Stimulated activated CD8-positive, alpha-beta memory T cell treated with anti-CD3 and anti-CD28 coated beads, Interleukin-4, amount 100 ng/mL, for 24 hours (primary cell): ENCODE results near the gene ZNF407.

Experiments
- DNase-seq: peaks from one replicate; pipeline ENCODE4 v3.0.0-alpha.2; 2020; ENCODE audit warnings: low read depth

ZNF407 gene

DNA sequence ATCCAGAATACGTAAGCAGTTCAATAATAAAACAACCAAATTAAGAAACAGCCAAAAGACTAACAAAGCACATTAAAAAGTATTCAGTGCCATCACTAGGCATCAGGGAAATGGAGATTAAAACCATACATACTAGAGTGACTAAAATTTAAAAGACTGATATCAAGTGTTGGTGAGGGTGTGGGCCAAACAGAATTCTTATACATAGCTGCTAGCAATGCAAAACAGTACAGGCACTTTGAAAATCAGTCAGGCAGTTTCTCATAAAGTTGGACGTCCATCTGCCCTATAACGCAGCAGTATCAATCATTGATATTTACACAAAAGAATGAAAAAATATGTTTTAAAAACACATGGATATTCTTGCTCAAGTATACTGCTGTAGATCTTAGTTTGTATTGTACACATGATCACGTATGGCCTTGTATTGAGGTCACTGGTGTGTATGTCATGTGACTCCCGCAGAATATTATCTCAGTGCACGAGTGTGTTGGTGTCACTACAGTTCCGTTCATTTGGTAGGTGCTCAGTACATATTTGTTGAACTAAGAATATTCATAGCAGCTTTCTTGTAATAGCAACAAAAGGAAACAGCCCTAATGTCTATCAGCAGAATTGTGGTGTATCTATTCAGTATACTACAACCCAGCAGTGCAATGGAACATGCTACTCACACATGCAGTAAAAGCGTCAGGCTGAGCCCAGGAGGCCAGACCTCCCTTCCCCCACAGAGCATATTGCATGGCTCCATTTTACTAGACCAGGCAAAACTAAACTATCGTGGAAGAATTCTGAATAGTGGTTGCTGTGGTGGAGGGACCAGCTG is 28.6 kb downstream of the ZNF407 start:
- DNase-seq = no peak

- no peak for DNase-seq
These were observed 33.1 kb downstream of the ZNF407 start for GRCh38 chr18:74630804-74631203.

DNA sequence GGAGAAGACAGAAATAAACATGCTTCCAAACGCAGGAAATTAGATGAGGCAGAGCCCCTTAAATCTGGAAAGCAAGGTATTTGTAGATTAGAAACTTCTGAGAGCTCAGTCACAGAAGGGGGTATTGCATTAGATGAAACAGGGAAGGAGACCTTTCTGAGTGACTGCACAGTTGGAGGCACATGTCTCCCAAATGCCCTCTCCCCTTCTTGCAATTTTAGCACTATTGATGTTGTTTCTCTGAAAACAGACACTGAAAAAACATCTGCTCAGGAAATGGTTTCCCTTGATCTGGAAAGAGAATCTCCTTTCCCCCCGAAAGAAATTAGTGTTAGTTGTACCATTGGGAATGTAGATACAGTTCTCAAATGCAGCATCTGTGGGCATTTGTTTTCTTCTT is 33.5 kb downstream of the ZNF407 start:
- DNase-seq = no peak

DNA sequence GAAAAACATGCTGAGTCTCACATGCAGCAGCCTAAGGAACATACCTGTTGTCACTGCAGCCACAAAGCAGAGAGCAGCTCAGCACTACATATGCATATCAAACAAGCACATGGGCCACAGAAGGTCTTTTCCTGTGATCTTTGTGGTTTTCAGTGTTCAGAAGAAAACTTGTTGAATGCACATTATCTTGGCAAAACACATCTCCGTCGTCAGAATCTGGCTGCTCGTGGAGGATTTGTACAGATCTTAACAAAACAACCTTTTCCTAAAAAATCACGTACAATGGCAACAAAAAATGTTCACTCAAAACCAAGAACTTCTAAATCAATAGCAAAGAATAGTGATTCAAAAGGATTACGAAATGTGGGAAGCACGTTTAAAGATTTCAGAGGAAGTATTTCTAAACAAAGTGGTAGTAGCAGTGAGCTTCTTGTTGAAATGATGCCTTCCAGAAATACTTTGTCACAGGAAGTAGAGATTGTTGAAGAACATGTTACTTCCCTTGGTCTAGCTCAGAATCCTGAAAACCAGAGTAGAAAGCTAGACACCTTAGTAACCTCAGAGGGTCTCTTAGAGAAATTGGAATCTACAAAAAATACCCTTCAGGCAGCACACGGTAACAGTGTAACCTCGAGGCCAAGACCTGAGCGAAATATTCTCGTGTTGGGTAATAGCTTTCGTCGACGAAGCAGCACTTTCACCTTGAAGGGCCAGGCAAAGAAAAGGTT is 34.1 kb downstream of the ZNF407 start:
- no peak for DNase-seq

DNA sequence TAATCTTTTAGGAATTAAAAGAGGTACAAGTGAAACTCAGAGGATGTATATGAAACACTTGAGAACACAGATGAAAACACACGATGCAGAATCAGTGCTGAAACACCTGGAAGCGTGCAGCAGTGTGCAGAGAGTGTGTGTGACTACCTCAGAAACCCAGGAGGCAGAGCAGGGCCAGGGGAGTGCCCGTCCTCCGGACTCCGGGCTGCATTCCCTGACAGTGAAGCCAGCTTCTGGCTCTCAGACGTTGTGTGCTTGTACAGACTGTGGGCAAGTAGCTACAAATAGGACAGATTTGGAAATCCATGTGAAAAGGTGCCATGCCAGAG is 34.6 kb downstream of the ZNF407 start:
- no peak for DNase-seq

DNA sequence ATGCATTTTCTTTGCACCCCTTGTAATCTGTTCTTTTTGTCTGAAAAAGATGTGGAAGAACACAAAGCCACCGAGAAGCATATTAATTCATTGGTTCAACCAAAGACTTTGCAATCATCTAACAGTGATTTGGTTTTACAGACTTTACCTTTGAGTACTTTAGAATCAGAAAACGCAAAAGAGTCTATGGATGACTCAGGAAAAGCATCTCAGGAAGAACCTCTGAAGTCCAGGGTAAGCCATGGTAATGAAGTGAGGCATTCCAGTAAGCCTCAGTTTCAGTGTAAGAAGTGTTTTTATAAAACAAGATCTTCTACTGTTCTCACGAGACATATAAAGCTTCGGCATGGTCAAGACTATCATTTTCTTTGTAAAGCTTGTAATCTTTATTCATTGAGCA is 35.2 kb downstream of the ZNF407 start:
- no peak for DNase-seq

DNA sequence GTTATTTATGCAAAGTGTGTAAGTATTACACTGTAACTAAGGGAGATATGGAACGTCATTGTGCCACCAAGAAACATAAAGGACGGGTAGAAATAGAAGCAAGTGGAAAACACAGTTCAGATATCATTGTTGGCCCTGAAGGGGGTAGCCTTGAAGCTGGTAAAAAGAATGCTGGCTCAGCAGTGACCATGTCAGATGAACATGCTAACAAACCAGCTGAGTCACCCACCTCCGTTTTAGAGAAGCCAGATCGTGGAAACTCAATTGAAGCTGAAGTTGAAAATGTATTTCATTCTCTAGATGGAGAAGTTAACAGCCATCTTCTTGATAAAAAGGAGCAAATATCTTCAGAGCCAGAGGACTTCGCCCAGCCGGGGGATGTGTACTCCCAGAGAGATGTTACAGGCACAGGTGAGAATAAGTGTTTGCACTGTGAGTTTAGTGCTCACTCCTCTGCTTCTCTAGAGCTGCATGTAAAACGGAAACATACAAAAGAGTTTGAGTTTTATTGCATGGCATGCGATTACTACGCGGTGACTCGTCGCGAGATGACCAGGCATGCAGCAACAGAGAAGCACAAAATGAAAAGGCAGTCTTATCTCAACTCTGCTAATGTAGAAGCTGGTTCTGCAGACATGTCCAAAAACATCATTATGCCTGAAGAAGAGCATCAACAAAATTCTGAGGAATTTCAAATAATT is 36.1 kb downstream of the ZNF407 start:
- DNase-seq = no peak

DNA sequence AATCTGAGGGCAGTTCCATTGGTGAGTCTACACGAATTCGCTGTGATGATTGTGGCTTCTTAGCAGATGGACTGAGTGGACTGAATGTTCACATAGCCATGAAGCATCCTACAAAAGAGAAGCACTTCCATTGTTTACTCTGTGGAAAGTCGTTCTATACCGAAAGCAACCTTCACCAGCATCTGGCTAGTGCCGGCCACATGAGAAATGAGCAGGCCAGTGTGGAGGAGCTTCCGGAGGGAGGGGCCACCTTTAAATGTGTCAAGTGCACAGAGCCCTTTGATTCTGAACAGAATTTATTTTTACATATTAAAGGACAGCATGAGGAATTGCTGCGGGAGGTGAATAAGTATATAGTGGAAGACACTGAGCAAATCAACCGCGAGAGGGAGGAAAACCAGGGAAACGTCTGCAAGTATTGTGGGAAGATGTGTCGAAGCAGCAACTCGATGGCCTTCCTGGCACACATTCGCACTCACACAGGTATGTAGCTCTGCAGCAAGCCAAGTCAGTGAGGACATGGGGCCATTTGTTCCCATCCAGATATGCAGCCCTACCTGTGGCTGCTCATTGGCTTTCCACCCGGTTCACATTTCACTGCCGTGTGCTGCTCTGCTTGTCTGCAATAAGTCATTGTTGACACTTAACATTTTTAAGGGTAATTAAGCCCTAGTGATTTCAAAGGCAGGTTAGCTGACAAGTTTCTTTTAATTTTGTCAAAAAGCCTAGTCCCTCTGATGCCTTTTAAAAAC is 37.7 kb downstream of the ZNF407 start:
- DNase-seq = no peak

GRCh38 chr18:74637070-74637469 is 39.4 kb downstream of the ZNF407 start:
- DNase-seq = no peak

DNA sequence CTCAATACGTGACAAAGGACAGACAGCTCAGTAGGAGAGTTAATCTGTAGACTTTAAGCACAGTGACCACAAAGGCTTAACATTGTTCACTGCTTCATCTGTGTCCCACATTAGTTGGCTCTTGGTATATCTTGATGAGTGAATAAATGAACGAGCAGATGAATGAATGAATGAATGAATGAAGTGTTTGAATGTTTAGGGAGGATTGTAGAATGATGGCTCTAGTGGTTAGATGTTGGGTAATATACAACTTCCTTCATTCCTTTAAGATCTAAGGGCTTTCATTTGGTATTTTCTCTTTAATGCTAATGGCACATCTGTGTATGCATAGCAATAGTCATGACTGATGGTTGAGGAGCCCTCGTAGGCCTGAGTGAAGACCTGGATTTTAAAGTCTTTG is 40.5 kb downstream of the ZNF407 start:
- no peak for DNase-seq

- DNase-seq = no peak
These were observed 47.0 kb downstream of the ZNF407 start for GRCh38 chr18:74644713-74645112.

GRCh38 chr18:74645679-74646078 is 48.0 kb downstream of the ZNF407 start:
- DNase-seq = no peak

DNA sequence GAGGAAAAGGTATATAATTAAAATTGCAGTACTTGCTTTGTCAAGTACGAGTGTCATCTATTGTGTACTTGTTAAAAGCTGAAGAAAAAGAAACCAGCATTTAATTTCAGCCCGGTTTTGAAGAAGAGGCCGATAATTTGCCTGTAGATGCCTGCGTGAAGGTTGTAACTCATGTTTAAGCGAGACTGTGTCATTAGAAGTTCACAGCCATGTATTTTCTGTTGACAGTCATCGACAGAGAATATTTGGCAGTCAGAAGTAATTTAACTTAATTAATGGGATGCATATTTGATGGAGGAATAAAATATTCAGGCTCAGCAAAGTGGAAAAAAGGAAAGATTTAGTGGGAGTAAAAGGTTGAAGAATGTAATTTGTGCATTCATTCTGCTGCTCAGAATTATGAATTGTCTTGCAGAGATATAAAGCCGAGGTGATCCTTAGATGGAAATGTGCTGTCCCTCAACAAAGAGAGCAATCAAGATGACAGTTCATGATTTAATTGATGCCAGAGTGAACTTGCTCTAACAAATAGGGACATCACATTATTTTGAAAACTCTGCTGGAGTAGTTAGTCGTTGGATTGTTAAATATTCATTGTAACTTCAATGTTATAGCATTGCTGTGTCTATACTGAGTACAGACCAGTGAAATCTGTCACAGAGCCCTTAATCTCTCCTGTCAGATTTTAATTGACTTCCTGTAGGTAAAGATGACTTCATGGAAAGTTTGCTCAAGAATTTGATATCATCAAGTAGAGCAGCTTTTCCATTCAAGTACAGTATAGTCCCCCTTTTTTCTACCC is 53.9 kb downstream of the ZNF407 start:
- DNase-seq = no peak

DNA sequence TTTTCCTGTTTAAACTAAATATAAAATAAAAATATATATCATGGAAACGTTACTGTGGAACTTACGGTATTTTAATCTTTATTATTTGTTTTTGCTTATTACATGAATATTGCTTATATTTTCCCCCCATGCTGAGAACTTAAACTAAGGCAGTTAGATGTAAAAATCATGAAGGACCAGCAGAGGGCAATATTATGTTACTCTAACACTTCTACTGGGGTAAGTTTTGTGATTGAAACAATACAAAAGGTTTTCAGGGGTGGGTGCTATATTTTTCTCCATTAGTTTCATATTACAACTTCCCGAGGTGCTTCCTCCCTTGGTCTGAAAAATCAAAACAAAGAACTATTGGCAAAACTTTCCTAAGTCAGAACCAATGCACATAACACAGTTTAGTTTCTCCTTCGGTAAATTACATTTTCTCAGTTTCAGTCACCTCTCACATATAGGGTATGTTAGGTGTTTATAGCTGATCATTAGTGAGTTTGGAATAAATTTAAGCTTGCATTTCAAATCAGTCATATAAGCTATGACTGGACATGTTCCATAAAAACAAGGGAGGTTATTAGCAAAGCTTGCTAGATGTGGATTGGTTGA is 54.8 kb downstream of the ZNF407 start:
- no peak for DNase-seq

GRCh38 chr18:74654638-74655037 is 57.0 kb downstream of the ZNF407 start:
- DNase-seq = no peak

DNA sequence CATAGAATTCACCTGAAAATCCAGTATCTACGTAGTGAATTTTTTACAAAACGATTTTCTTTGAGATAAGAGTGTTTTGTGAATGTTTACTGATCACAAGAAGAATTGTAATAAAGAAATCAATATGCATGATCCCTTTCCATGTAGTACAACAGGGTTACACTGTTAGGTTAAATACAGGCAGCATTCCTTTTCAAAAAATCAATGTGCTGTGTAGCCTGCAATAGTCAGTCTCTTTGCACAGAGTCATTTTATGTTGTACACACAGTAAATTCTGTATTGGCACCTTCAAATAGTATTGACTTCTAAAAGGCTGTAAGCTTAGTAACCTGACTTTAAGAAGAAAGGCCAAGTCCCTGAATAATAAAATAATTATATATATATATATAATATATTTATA is 63.3 kb downstream of the ZNF407 start:
- no peak for DNase-seq

GRCh38 chr18:74661691-74662090 is 64.0 kb downstream of the ZNF407 start:
- DNase-seq = no peak

- no peak for DNase-seq
These were observed 65.0 kb downstream of the ZNF407 start for GRCh38 chr18:74662622-74663021.

DNA sequence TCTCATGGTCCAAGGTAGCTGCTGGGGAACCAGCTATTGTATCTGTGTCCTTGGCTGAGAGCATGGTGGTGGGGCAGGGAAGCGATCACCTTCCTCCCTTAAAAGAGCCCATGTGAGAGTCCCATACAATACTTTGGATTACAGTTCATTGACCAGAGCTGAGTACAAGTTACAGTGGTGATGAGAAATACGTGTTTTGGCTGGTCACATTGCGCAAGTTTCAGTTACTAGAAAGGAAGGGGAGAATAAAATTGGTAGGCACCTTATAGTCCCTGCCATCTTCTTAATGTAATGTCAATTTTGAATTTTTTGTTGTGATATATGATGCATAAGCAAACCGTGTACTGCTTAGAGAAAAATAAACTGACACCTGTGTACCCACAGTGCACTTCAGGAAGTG is 67.7 kb downstream of the ZNF407 start:
- no peak for DNase-seq

DNA sequence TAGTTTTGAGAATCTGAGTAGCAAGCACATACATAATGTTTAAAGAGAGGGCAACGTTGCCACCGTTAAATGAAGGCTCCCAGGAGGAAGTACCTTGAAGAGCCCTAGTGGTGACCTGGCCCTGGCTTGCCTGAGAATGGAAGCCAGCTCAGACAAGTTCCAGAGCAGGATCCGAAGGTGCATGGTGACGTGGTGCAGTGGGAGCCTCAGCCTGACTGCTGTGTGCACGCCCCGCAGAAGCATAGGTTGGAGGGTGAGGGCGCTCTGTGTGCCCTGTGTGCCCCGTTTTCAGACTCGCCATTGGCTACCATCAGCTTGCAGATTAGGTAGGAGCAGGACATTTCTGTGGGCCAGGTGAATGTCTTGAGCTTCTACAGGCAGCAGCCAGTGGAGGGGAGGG is 68.2 kb downstream of the ZNF407 start:
- DNase-seq = no peak

GRCh38 chr18:74669136-74669798 is 71.6 kb downstream of the ZNF407 start:
- DNase-seq = no peak
